Suprapubic skin (tissue), 4 donors: ENCODE measurements around the gene OTUB1. TPM values are rescaled to one million over a fixed set of nuclear protein-coding genes. Genes with fewer than 3 reads are reported as not detected.

Experiments used
- DNase-seq, 2 donors: peaks; one replicate each; pipeline ENCODE4 v3.0.0-alpha.2; 2019; ENCODE audit warnings: low spot score in 2 of 2
- H3K27ac ChIP-seq: fragments of 200-600 bp; sonication (generic); one replicate; pipeline ENCODE4 v1.5.1; 2019
- H3K27me3 ChIP-seq: fragments of 200-600 bp; sonication (generic); one replicate; pipeline ENCODE4 v1.5.1; 2019
- H3K36me3 ChIP-seq: fragments of 200-600 bp; sonication (generic); one replicate; pipeline ENCODE4 v1.5.1; 2019
- H3K4me1 ChIP-seq: fragments of 200-600 bp; sonication (generic); one replicate; pipeline ENCODE4 v1.5.1; 2019
- H3K4me3 ChIP-seq: fragments of 200-600 bp; sonication (generic); one replicate; pipeline ENCODE4 v1.5.1; 2019; ENCODE audit warnings: mild to moderate bottlenecking
- H3K9me3 ChIP-seq: fragments of 200-600 bp; sonication (generic); one replicate; pipeline ENCODE4 v1.5.1; 2019
- CTCF ChIP-seq, 2 donors: fragments of 200-600 bp in 1 of 2; fragments of 450-650 bp in 1 of 2; sonication (generic) in 1 of 2; IDR thresholded peaks; one replicate each; pipeline ENCODE4 v1.5.1; 2016 to 2019; ENCODE audit warnings: antibody characterized with exemption in 2 of 2, mild to moderate bottlenecking in 1 of 2, moderate library complexity in 1 of 2
- EP300 ChIP-seq: sonication (generic); formaldehyde crosslinking; IDR thresholded peaks from one replicate; pipeline ENCODE4 v1.6.1; 2017; ENCODE audit warnings: antibody characterized with exemption
- POLR2A ChIP-seq, 2 donors: fragments of 450-650 bp; IDR thresholded peaks; one replicate each; pipeline ENCODE4 v1.6.1; 2017; ENCODE audit warnings: antibody characterized with exemption in 2 of 2, mild to moderate bottlenecking in 2 of 2, moderate library complexity in 2 of 2
- POLR2AphosphoS5 ChIP-seq, 3 donors: sonication (generic); formaldehyde crosslinking; IDR thresholded peaks; one replicate each; pipeline ENCODE4 v1.6.1; 2017; ENCODE audit warnings: antibody characterized with exemption in 3 of 3
- WGBS: methylation state at CpG from one replicate; pipeline ENCODE4 v1.1.5; 2018; 5-methylcytosine and 5-hydroxymethylcytosine counted together
- total RNA-seq, 4 donors: library from RNA; depleted of rRNA; stranded (reverse); fragments of >200 nt; gene quantifications; one replicate each; pipeline ENCODE4 v1.1.0, GENCODE V29; 2016

OTUB1 gene
- total RNA-seq, 4 donors from 2014 or later = 78.4 to 117 (median 93.5) TPM

GRCh38 chr11:64015510-64015909 is 29.3 kb downstream of the OTUB1 start:
- H3K36me3 ChIP-seq = no peaks in the 10 kb centered on the region
- TF ChIP-seq POLR2A (IDR thresholded peaks at IDR 0.05) (no peak), EP300 (no peak), CTCF (IDR thresholded peaks at IDR 0.05) (no peak), POLR2AphosphoS5 (IDR thresholded peaks at IDR 0.05) (no peak)
- WGBS = 91% methylated on average over 20 of the region's 20 CpGs
- peaks cover 12% of the 10 kb centered on the region for H3K4me1 ChIP-seq
- H3K4me3 ChIP-seq = no peak overlapping the region
- no peak overlapping the region for H3K27ac ChIP-seq
- H3K27me3 ChIP-seq = no peaks in the 10 kb centered on the region
- H3K9me3 ChIP-seq = no peaks in the 10 kb centered on the region
- no peak for DNase-seq

- Histone ChIP-seq H3K4me1 (peaks cover 15% of the 10 kb centered on the region), H3K36me3 (no peaks in the 10 kb centered on the region), H3K4me3 (no peak overlapping the region), H3K27ac (no peak overlapping the region), H3K27me3 (no peaks in the 10 kb centered on the region), H3K9me3 (no peaks in the 10 kb centered on the region)
- TF ChIP-seq EP300 = no peak
- TF ChIP-seq POLR2A (IDR thresholded peaks at IDR 0.05) = no peak
- no peak for TF ChIP-seq POLR2AphosphoS5 (IDR thresholded peaks at IDR 0.05)
- TF ChIP-seq CTCF (IDR thresholded peaks at IDR 0.05) = no peak
- DNase-seq = no peak
- WGBS = 84% methylated on average over 21 of the region's 35 CpGs
Measured at GRCh38 chr11:64015935-64016845, 30.0 kb downstream of the OTUB1 start.

DNA sequence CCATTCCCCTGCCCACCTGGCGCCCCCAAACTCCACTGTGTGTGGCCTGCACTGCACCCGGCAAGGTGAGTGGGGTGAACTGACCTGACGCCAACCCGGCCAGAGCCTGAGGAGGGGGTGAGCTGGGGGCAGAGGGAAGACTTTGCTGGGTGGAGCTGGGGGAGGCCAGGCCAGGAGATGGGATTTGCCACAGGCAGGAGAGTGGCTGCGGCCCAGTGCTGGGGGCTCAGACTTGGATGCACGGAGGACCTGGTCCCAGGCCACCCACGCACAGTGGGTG is 31.6 kb downstream of the OTUB1 start:
- Histone ChIP-seq H3K27me3 (no peaks in the 10 kb centered on the region), H3K4me3 (no peak overlapping the region), H3K27ac (no peak overlapping the region), H3K9me3 (no peaks in the 10 kb centered on the region), H3K36me3 (no peaks in the 10 kb centered on the region), H3K4me1 (peaks cover 20% of the 10 kb centered on the region)
- TF ChIP-seq EP300 = no peak
- 77% methylated on average over 6 of the region's 7 CpGs for whole genome bisulfite sequencing
- DNase-seq = no peak

- no peaks in the 10 kb centered on the region for H3K27me3 ChIP-seq
- no peak overlapping the region for H3K27ac ChIP-seq
- 58% methylated on average over 5 of the region's 8 CpGs for WGBS
- H3K4me1 ChIP-seq = peaks cover 20% of the 10 kb centered on the region
- H3K4me3 ChIP-seq = no peak overlapping the region
- H3K36me3 ChIP-seq = no peaks in the 10 kb centered on the region
- no peak for DNase-seq
- no peak for TF ChIP-seq POLR2AphosphoS5 (IDR thresholded peaks at IDR 0.05)
- TF ChIP-seq EP300 = no peak
- no peak for TF ChIP-seq POLR2A (IDR thresholded peaks at IDR 0.05)
- no peaks in the 10 kb centered on the region for H3K9me3 ChIP-seq
Measured at GRCh38 chr11:64018310-64018709, 32.1 kb downstream of the OTUB1 start.

DNA sequence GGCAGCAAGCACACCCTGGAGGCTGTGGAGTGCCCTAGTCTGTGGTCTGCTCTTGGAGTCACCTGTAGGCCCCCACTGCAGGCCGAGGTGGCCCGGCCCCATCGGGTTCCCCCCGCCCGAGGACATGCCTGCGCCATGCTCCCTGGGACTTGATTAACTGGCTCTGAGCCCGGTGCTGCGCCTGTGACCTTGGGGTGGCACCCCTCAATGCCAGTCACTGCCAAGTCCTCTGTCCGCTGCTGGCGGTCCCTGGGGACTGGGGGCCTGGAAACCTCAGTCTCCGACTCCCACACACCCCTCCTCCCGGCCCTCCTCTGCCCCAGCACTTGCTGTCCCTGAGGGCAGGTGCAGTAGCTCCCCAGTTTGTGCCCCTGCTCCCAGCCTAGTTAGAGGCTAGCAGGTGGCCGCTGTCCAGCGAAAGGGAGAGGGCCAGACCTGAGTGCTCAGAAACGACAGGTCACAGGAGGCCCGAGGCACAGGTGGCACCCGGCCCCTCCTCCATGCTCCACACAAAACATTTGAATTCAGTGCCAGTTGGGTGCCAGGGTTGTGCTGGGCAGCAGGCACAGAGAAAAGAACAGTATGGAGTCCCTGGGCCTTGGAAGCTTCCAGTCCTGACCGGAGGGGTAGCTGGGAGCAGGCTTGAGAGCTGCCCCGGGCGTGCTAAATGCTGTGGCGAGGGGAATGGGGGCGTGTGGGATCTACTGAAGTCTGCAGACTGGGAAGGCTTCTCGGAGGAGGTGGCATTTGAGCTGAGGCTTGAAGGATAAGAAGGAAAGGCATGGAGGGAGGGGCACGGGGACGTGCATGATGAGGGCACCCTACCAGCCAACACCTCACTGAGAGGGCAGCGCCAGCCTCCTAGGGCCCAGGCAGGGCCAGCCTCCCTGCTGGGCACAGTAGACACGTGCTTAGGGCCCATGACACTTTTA is 33.1 kb downstream of the OTUB1 start:
- Histone ChIP-seq H3K4me3 (no peak overlapping the region), H3K4me1 (peaks cover 20% of the 10 kb centered on the region), H3K27me3 (no peaks in the 10 kb centered on the region), H3K9me3 (no peaks in the 10 kb centered on the region), H3K36me3 (no peaks in the 10 kb centered on the region), H3K27ac (no peak overlapping the region)
- no peak for DNase-seq
- no peak for TF ChIP-seq POLR2AphosphoS5 (IDR thresholded peaks at IDR 0.05)
- TF ChIP-seq POLR2A (IDR thresholded peaks at IDR 0.05) = no peak
- no peak for TF ChIP-seq EP300
- no peak for TF ChIP-seq CTCF (IDR thresholded peaks at IDR 0.05)
- WGBS = 90% methylated on average over 15 of the region's 27 CpGs
